GM10266 (cell line): ENCODE measurements around the gene SPCS3.
"Not testable (repeated sequence)": the region's sequence is repeated elsewhere in the genome, so short reads cannot be mapped to it uniquely, and the experiment has no call there.

Experiments
- DNase-seq: peaks from one replicate; pipeline ENCODE4 v3.0.0; 2012; ENCODE audit errors: extremely low spot score
- TF ChIP-seq, protein P1 (sequence below): IDR thresholded peaks from 2 replicates; pipeline ENCODE4 v1.5.1; 2012; ENCODE audit warnings: mild to moderate bottlenecking, low read depth; ENCODE audit not compliant: control insufficient read depth, insufficient read depth; ENCODE audit errors: missing control alignments

The SPCS3 gene

DNA sequence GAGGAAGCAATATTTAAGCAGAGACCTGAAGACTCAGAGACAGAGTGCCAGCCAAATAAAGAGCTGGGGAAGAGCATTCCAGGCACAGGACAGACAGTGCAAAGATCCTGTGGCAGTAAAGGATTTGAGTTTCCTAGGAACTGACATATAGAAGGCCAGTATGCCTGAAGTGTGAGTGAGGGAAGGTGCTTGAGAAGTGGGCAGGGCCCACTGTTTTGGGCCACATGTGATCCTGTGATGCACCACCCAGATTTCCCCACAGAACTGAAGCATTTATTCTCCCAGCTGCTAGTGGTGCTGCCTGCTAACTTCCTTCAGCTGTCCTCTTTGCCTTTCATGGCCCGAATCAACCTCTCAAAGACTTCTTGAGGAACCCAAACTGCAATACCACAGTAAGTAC is 26.8 kb upstream of the SPCS3 start:
- TF ChIP-seq, protein P1, sequence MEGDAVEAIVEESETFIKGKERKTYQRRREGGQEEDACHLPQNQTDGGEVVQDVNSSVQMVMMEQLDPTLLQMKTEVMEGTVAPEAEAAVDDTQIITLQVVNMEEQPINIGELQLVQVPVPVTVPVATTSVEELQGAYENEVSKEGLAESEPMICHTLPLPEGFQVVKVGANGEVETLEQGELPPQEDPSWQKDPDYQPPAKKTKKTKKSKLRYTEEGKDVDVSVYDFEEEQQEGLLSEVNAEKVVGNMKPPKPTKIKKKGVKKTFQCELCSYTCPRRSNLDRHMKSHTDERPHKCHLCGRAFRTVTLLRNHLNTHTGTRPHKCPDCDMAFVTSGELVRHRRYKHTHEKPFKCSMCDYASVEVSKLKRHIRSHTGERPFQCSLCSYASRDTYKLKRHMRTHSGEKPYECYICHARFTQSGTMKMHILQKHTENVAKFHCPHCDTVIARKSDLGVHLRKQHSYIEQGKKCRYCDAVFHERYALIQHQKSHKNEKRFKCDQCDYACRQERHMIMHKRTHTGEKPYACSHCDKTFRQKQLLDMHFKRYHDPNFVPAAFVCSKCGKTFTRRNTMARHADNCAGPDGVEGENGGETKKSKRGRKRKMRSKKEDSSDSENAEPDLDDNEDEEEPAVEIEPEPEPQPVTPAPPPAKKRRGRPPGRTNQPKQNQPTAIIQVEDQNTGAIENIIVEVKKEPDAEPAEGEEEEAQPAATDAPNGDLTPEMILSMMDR = no peak
- DNase-seq = no peak

DNA sequence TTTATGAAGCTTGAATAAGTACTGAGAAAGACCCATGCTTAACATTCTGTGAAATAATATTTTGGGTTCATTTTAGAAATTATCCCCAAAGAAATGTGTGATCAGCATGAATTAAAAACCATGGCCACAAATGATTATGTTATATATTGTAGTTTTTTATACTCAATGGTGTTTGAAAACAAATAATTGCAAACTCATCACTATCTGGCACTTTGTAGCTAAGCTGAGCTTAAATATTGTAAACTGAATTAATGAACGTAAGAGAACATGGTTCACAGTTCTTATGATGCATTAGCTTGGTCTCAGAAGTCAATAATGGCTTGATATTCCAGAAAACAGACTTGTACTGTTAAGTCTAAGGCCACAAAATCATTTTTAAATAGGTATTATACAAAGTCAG is 26.1 kb upstream of the SPCS3 start:
- DNase-seq = no peak
- TF ChIP-seq, protein P1 = no peak

DNA sequence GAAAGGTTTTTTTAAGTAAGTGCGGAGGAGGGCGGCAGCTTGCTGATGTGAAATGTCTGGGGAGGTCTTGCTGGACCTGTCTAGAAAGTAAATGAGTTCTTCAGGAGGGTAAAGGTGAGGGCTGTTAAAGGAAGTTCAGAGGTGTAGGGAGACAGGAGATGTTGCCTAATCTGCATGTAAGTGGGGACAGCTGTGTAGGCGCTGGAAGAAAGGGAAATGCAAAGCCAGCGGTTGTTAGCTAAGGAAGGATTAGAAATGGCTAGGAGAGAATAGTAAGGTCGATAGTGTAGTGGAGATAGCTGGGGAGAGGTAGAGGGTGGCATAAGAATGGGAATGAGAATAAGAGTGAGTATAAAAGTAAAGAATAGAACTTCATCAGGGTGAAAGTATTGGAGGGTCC is 23.9 kb upstream of the SPCS3 start:
- not testable (repeated sequence) for DNase-seq

DNA sequence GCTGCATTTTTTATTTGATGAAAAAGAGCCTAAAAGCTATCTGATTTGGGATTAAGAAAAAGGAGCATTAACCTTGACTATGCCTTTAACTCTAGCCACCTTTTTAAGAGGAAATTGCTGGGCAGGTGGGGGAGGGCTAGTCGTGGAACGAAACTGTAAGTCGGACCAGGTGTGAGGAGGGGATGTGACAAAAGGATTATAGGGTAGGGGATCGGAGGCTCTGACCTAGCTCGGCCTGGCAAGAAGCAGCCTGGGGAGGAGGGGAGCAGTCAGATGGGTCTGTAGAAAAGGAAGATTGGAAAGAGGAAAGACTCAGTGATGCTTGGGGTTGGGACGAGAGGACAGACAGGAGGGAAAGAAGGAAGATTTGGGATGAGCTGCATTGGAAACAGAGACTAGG is 21.1 kb upstream of the SPCS3 start:
- no peak for DNase-seq
- TF ChIP-seq, protein P1 = no peak

DNA sequence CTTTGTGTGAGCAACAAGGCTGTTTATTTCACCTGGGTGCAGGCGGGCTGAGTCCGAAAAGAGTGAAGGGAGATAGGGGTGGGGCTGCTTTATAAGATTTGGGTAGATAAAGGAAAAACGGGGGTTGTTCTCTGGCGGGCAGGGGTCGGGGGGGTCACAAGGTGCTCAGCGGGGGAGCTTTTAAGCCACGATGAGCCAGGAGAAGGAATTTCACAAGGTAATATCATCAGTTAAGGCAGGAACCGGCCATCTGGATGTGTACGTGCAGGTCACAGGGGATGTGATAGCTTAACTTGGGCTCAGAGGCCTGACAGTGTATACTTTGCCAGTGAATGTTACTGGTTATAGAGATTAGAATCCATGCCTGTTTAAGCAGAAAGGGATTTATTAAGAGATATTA is 19.7 kb upstream of the SPCS3 start:
- DNase-seq = no peak
- TF ChIP-seq, protein P1 = no peak

DNA sequence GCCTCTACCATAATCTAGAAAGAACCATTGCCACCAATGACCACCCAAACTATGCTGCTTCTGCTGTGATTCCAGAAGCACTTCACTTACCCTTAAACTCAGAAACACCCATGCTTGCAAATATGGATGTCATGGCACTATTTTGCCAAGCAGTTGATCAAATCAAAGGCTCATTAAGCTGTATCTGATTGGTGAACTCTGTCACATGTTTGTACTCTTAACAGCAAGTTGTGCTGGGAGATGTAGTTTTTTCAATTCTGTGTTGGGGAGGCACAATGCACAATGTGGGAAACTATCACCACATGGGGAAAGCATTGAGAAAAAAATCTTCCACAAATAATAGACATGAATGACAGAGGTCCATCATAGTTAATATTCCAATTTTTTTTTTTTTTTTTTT is 19.2 kb upstream of the SPCS3 start:
- DNase-seq = no peak
- TF ChIP-seq, protein P1 = no peak

DNA sequence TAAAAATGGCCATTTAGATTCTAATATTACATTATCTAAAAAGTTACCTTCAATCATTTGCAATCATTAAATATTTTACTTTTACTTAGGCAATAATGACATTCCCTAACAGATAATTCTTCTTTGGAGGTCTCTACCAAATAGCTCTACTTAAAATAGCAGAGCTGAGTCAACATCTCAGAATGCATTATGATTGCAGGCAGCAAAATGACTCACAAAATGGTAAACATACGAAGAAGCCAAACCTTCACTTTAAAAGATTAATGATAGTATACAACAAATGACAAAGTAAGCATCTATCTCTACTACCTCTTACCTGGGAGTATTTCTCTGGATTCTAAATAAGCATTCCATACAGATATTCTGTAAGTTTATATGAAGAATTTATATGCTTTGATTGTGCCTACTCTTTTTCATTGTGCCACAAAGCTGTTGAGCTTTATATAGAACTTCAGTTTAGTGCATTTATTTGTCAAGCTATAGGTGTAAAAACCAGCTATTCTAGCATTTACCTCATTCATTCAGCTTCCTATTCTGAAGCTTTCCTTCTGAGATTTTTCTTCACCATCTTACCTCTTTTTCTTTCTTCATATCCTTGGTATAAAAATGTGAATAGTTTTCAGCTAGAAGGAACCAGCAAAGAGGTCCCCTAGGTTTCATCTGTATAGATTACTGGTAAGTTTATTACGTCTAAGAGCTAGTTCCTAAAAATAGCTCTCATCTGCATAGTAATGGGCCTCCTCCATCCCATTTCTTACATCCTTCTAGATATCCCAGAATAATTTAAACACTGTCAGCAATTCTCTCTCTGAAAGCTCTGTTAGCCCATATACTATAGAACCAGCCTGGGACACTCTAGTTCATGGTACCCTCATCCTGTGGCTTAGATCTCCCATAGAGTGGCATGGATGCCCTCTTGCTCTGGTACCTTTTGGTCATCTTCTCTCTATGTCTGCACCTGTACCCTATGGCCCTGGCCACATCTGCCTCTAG is 17.2 kb upstream of the SPCS3 start:
- TF ChIP-seq, protein P1 = no peak
- DNase-seq = no peak

DNA sequence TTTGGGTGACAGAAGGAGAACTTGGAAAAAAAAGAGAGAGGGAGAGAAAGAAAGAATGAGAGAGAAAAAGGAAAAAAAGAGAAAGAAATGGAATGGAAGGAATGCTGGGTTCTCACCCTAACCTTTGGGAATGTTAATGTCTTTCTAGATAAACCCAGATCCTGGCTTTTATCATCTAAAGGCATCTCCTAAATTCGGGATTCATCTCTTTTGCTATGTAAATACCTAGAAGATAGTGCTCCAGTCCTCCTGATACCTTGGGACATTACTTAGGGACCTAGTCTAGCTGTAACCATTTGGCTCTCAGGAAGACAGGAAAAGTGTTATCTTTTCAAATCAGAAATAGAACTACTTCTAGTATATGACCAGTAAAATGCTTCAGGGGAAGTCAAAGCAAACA is 15.8 kb upstream of the SPCS3 start:
- TF ChIP-seq, protein P1 = no peak
- DNase-seq = no peak
